ENCODE results near the gene DNASE1. TPM values are rescaled to one million over a fixed set of nuclear protein-coding genes. Genes with fewer than 3 reads are reported as not detected.

DNASE1 gene
- total RNA-seq, 1 donor from 2014 or later, result 23.1 TPM

DNA sequence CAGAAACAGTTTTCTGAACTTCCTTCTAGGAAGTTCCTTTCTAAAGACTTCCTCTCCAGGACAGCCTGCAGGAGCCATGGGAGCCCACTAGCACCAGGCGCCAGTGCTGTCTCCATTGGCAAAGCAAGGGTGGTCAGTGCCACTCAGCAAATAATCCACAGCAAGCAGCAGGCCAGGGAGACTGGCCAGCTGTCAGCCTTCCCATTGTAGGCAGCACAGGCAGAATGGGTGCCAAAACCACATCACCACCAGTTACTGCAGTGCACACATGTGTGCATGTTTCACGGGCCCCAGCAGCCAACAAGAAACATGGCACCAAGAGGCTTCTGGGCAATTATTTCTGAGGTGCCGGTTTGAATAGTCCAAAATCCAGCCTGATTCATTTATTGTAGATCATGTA, 26.7 kb downstream of the DNASE1 start:
- Mint-ChIP-seq H3K36me3 (ENCODE audit: unreplicated experiment) (peaks cover 41% of the 10 kb centered on the region), H3K9me3 (ENCODE audit: unreplicated experiment) (peaks cover 4% of the 10 kb centered on the region), H3K4me1 (ENCODE audit: unreplicated experiment) (no peaks in the 10 kb centered on the region), H3K27ac (ENCODE audit: unreplicated experiment) (no peak overlapping the region), H3K27me3 (ENCODE audit: unreplicated experiment) (no peaks in the 10 kb centered on the region), H3K4me3 (ENCODE audit: unreplicated experiment) (no peak overlapping the region)
- no peak for DNase-seq (ENCODE audit: extremely low spot score, unreplicated experiment)
- TF ChIP-seq, protein P1, sequence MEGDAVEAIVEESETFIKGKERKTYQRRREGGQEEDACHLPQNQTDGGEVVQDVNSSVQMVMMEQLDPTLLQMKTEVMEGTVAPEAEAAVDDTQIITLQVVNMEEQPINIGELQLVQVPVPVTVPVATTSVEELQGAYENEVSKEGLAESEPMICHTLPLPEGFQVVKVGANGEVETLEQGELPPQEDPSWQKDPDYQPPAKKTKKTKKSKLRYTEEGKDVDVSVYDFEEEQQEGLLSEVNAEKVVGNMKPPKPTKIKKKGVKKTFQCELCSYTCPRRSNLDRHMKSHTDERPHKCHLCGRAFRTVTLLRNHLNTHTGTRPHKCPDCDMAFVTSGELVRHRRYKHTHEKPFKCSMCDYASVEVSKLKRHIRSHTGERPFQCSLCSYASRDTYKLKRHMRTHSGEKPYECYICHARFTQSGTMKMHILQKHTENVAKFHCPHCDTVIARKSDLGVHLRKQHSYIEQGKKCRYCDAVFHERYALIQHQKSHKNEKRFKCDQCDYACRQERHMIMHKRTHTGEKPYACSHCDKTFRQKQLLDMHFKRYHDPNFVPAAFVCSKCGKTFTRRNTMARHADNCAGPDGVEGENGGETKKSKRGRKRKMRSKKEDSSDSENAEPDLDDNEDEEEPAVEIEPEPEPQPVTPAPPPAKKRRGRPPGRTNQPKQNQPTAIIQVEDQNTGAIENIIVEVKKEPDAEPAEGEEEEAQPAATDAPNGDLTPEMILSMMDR (IDR thresholded peaks at IDR 0.05), result no peak

DNA sequence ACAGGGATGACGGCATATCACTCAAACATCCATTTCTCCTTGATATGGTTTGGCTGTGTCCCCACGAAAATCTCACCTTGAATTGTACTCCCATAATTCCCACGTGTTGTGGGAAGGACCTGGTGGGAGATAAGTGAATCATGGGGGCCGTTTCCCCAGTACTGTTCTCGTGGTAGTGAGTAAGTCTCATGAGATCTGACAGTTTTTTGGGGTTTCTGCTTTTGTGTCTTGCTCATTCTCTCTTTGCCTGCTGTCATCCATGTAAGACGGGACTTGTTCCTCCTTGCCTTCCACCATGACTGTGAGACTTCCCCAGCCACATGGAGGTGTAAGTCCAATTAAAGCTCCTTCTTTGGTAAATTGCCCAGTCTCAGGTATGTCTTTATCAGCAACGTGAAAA, 32.5 kb downstream of the DNASE1 start:
- Mint-ChIP-seq H3K27me3 (ENCODE audit: unreplicated experiment) (no peaks in the 10 kb centered on the region), H3K9me3 (ENCODE audit: unreplicated experiment) (no peaks in the 10 kb centered on the region), H3K27ac (ENCODE audit: unreplicated experiment) (no peak overlapping the region), H3K4me1 (ENCODE audit: unreplicated experiment) (peaks cover 18% of the 10 kb centered on the region), H3K4me3 (ENCODE audit: unreplicated experiment) (no peak overlapping the region), H3K36me3 (ENCODE audit: unreplicated experiment) (peaks cover 31% of the 10 kb centered on the region)
- no peak for DNase-seq (ENCODE audit: extremely low spot score, unreplicated experiment)
- TF ChIP-seq, protein P1 (IDR thresholded peaks at IDR 0.05), result no peak

DNA sequence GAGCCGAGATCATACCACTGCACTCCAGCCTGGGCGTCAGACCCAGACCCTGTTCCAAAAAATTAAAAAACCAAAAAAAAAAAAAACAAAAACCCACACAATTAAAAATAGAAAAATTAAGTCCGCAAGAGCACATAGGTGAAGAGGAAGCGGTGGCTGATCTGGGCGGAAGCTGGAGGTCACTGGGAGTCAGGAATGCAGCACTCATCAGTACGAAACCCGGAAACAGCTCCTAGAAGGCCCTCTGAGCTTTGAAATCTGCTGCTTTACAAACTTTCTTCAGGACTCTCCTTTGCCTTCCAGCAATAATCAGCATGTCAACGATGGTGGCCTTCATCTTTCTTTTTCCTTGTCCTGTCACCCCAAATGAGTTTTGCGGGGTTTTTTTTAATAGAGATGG, 33.3 kb downstream of the DNASE1 start:
- TF ChIP-seq, protein P1 (IDR thresholded peaks at IDR 0.05), result no peak
- H3K36me3 Mint-ChIP-seq (ENCODE audit: unreplicated experiment), result peaks cover 25% of the 10 kb centered on the region
- peaks cover 18% of the 10 kb centered on the region for H3K4me1 Mint-ChIP-seq (ENCODE audit: unreplicated experiment)
- H3K27ac Mint-ChIP-seq (ENCODE audit: unreplicated experiment), result no peak overlapping the region
- no peak for DNase-seq (ENCODE audit: extremely low spot score, unreplicated experiment)
- H3K9me3 Mint-ChIP-seq (ENCODE audit: unreplicated experiment), result no peaks in the 10 kb centered on the region
- H3K4me3 Mint-ChIP-seq (ENCODE audit: unreplicated experiment), result no peak overlapping the region
- no peaks in the 10 kb centered on the region for H3K27me3 Mint-ChIP-seq (ENCODE audit: unreplicated experiment)

DNA sequence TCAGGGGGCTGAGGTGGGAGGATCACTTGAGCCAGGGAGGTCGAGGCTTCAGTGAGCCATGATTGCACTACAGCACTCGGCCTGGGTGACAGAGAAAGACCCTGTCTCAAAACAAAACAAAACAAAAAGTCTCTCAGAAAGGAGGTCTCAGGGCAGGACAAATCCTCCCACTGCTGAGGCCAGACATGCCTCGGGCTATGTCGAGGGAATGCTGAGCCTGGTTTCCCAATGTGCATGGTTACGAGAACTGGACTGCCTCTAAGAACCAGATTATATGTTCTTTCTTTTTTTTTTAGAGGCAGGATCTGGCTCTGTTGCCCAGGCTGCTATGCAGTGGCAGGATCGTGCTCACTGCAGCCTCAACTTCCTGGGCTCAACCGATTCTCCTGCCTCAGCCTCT, 35.2 kb downstream of the DNASE1 start:
- Mint-ChIP-seq H3K9me3 (ENCODE audit: unreplicated experiment) (no peaks in the 10 kb centered on the region), H3K36me3 (ENCODE audit: unreplicated experiment) (peaks cover 23% of the 10 kb centered on the region), H3K27me3 (ENCODE audit: unreplicated experiment) (no peaks in the 10 kb centered on the region), H3K27ac (ENCODE audit: unreplicated experiment) (peak overlapping the region; percentile 78), H3K4me3 (ENCODE audit: unreplicated experiment) (no peak overlapping the region), H3K4me1 (ENCODE audit: unreplicated experiment) (peaks cover 18% of the 10 kb centered on the region)
- no peak for DNase-seq (ENCODE audit: extremely low spot score, unreplicated experiment)
- TF ChIP-seq, protein P1 (IDR thresholded peaks at IDR 0.05), result no peak

DNA sequence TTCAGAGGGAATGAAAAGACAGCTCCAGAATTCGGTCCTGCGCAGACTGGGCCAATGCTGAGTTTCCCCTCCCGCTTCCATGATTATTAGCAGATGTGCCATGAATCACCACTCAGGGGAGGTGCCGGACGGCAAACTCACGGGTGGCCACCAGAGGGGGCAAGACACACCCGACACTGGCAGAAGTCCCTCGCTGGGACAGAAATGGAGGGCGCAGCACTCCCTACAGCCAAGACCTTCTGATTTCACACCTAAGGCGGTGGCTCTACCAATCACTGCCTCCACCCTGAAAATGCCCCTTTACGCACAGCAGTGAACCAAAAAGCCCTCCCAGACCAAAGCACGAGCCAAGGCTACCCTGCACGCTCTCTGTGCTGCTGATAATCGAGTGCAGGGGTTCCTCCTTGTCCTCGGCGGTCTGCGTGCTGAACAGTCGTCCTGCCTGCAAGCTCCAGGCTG, 36.0 kb downstream of the DNASE1 start:
- TF ChIP-seq, protein P1 (IDR thresholded peaks at IDR 0.05), result peak; percentile 96
- Mint-ChIP-seq H3K36me3 (ENCODE audit: unreplicated experiment) (peaks cover 21% of the 10 kb centered on the region), H3K9me3 (ENCODE audit: unreplicated experiment) (no peaks in the 10 kb centered on the region), H3K27me3 (ENCODE audit: unreplicated experiment) (no peaks in the 10 kb centered on the region), H3K4me1 (ENCODE audit: unreplicated experiment) (peaks cover 18% of the 10 kb centered on the region), H3K27ac (ENCODE audit: unreplicated experiment) (peak overlapping the region; percentile 78), H3K4me3 (ENCODE audit: unreplicated experiment) (peak overlapping the region; percentile 40)
- peak; percentile 98 for DNase-seq (ENCODE audit: extremely low spot score, unreplicated experiment)

All from osteocyte (in vitro differentiated cells).